Gastrocnemius medialis (tissue), 4 donors: ENCODE measurements around the gene OPN4.

Experiments
- CTCF ChIP-seq, 5 experiments: fragments of 450-650 bp in 3 of 5; fragments of 200-600 bp in 2 of 5; sonication (generic) in 2 of 5; IDR thresholded peaks in 4 of 5; conservative IDR thresholded peaks in 1 of 5; 1 replicate in 4 of 5; 2 replicates in 1 of 5; pipeline ENCODE4 v1.5.1; 2016 to 2019; ENCODE audit warnings: antibody characterized with exemption in 5 of 5, mild to moderate bottlenecking in 3 of 5, moderate library complexity in 3 of 5
- POLR2A ChIP-seq, 2 donors: fragments of 450-650 bp; IDR thresholded peaks; one replicate each; pipeline ENCODE4 v1.6.1; 2017; ENCODE audit warnings: antibody characterized with exemption in 2 of 2, mild to moderate bottlenecking in 2 of 2, moderate library complexity in 2 of 2

- no peak for TF ChIP-seq CTCF (IDR thresholded peaks at IDR 0.05 in 4 of 5, conservative IDR thresholded peaks at IDR 0.05 in 1 of 5)
- no peak for TF ChIP-seq POLR2A (IDR thresholded peaks at IDR 0.05)
Observed at GRCh38 chr10:86630079-86630478, 24.3 kb upstream of the OPN4 start.
